GM10847 (cell line): ENCODE measurements around the gene DNMT3A.

Experiments used
- POLR2A ChIP-seq: IDR thresholded peaks from 2 replicates; pipeline ENCODE4 v1.6.1; 2011; ENCODE audit not compliant: insufficient read length; ENCODE audit errors: extremely low read depth

The DNMT3A gene

DNA sequence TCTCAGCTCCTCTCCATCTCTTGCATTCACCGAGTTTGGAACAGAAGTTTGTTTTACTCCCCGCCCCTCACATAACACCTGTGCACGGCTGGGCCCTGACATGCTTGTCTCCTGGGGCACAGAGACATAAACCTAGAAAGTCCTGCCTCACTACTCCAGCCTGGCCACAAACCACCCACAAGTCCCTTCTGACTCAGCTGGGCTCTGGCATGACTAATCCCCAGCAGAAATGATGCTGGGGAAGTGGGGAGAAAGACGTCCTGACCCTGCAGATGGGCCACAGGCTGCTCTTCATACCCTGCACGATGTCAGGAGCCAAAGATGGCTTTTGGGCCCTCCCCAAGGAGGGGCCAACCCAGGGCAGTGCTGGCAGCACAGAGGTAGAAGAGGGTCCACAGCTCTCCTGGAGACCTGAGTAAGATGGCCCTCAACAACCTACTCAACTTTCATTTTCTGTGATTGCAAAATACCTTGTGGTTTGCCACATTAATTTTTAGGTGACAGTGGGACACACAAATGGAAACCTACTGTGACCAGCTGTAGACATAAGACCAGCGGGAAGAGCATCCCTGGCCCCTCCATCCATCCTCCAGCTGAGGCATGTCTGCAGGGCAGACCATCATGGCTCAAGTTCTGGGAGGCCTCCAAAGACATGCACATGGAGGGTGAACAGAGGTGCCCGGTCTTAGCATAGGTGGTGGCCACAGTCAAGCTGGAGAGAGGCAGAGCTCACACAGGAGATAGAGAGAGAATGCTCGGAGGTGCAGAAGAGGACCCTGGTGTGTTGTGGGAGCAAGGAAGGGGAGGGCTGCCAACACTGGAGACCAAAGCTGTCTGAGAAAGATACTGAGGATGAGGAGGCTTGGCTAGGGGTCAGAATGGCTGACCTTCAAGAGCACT is 40.0 kb downstream of the DNMT3A start:
- no peak for TF ChIP-seq POLR2A

DNA sequence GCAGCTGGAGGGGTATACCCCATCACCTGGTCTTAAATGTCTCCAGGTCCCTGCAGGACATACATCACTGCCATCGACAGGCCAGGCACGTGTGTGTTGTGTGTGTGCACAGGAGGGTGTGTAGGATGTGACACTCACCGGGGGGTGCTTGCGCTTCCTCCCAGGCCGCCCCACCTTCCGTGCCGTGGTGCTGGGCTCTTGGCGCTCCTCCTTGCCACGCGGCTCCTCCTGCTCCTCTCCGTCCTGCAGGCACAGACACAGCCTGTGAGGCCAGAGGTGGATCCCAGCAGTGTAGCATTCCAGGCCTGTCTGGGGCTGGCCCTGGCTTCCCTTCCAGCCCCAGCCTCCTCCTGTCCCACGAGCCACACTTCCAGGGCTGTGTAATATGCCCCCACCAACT is 41.7 kb downstream of the DNMT3A start:
- no peak for TF ChIP-seq POLR2A

DNA sequence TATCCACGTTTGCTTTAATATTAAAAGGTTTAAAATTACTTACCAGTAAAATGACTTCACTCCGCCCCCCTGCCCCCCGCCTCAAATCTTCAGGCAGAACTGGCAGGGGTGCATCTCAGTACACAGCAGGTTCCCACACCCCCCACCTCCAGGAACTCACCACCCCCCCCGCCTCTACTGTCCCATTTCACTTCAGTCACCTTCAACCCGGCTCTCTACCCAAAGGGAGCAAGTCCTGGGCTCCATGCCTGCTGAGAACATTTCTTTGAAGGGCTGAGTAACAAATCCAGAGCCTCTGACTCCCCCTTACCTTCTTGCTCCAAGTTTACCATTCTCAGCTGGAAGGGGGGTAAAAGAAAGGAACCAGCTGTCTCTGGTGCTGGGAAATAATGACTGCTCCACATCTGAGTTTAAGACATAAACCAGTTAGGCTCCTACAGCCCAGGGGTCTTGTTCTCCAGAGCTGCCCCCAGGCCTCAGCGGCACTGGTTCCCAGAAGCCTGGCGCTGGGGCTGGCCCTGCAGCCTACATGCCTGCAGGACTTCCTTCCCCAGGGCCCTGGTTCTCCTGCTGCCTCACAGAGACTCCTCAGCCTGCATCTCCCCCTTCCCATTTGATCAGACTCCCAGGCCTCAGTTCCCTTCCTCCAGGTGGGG is 42.8 kb downstream of the DNMT3A start:
- TF ChIP-seq POLR2A, result no peak

- TF ChIP-seq POLR2A, result no peak
These were observed 44.0 kb downstream of the DNMT3A start for GRCh38 chr2:25297738-25298137.

DNA sequence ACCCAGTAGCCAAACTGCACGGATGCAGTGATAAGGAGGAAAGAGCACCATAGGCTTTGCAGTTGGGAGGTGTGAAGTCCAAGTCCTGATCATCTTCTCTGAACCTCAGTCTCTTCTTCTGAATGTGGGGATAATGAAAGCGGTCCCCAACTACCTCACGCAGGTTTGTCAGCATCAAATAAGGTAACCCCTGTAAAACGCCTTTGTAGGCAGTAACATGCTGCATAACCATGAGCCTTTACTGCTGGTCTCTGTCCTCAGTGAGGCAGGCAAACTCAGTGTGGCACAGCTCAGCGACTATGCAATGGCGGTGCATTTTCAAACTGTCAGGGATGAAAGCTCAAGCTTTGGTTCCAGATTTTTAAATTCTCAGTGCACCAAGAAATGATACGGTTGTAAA is 46.1 kb downstream of the DNMT3A start:
- no peak for TF ChIP-seq POLR2A

GRCh38 chr2:25294573-25295462 is 46.9 kb downstream of the DNMT3A start:
- TF ChIP-seq POLR2A, result peak; percentile 79

DNA sequence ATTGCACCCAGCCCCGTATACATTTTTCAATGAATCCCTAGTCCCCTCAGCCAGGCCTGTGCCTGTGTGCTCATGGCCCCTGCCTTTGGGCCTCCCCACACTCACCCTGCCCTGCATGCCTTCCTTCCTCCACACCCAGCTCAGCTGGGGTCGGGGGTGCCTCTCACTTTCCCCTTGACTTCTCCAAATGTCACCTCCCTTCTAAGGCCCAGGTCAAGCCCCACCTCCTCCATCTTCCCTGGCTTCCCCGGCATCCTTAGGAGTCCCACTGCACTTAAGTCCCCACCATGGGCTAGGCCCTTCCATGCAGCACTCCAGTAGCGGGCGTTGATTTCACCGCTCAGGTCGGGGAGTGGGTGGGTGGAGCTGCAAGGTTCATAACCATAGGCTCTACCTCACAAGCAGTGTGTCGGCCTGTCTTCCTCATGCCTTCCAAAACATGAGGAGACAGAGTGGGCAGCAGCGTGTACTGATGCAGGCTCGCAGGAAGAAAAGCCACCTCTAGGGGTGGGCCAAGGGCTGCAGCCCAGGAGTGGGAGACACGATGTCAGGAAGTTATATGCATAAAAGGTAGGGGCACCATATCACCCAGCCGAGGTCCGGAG is 47.7 kb downstream of the DNMT3A start:
- no peak for TF ChIP-seq POLR2A

DNA sequence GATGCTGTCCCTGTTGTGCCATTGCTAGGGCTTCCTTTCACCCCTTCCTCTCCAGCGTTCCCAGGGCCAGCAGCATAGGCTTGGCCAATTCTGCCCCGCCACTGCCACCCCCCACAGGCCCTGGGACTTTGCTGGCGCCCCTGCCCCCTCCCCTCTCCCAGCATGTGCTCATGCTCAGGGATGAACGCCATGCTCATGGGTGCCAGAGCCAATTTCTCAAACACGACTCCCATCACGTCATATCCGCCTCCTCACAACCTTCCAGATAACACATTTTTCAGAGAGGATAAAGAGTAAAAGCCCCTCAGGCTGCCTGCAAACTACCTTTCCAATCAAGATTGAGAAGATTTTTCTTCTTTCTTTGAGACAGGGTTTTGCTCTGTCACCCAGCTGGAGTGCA is 48.6 kb downstream of the DNMT3A start:
- no peak for TF ChIP-seq POLR2A

GRCh38 chr2:25292408-25292807 is 49.3 kb downstream of the DNMT3A start:
- no peak for TF ChIP-seq POLR2A

- TF ChIP-seq POLR2A, result no peak
These were observed 50.8 kb downstream of the DNMT3A start for GRCh38 chr2:25290811-25291495.

GRCh38 chr2:25286723-25287483 is 54.8 kb downstream of the DNMT3A start:
- no peak for TF ChIP-seq POLR2A

DNA sequence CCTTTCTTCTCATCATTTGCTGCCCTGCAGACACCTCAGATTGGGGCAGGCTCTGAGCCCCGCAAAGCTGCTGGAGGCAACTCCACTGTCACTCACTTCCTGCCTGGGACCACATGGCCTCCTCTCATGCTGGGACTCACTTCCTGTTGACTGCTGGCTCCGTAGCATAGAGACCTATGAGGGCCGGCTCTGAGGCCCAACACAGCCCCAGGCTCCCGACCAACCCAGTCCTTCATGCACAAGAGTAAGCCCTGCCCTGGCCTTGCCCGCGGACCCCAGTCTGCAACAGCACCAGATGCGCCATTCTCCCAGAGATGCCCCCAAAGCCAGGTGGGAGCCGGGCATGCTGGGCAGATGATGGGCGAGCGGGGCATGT is 55.7 kb downstream of the DNMT3A start:
- no peak for TF ChIP-seq POLR2A

GRCh38 chr2:25285265-25286024 is 56.3 kb downstream of the DNMT3A start:
- TF ChIP-seq POLR2A, result no peak
